ENCODE data around the gene LIN54.
A peak's percentile ranks its signal among the peaks of the same experiment; 100 is the strongest.
"Not testable (repeated sequence)": the region's sequence is repeated elsewhere in the genome, so short reads cannot be mapped to it uniquely, and the experiment has no call there.

LIN54 gene

DNA sequence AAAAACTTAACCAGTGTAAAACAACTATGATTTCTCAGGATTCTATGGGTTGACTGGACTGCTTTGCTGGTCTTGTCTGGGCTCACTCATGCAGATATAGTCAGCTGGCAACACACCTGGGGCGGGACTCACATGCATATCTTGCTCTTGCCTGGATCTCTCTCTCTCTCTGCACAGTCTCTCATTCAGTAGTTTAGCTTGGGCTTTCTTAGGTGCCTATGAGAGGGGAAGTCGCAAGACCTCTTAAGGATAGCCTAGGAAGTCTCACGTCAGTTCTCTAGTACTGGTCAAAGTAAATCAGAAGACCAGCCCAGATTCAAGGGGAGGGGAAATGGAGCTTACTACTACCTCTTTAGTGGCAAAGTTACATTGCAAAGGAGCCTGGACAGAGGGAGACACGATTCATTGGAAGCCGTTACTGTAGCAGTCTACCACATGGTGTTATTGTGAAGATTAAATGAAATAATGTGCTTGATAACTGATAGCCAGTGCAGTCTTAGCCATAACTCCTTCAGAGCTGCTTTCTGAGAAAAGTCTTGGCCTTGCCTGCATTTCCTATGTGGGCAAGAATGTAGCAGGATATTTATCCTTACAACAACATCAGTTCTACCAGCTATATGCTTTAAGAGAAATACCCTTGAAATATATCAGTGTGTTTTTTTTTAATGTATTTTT lies 26.5 kb upstream of the LIN54 start:
- TF ChIP-seq, protein P1, sequence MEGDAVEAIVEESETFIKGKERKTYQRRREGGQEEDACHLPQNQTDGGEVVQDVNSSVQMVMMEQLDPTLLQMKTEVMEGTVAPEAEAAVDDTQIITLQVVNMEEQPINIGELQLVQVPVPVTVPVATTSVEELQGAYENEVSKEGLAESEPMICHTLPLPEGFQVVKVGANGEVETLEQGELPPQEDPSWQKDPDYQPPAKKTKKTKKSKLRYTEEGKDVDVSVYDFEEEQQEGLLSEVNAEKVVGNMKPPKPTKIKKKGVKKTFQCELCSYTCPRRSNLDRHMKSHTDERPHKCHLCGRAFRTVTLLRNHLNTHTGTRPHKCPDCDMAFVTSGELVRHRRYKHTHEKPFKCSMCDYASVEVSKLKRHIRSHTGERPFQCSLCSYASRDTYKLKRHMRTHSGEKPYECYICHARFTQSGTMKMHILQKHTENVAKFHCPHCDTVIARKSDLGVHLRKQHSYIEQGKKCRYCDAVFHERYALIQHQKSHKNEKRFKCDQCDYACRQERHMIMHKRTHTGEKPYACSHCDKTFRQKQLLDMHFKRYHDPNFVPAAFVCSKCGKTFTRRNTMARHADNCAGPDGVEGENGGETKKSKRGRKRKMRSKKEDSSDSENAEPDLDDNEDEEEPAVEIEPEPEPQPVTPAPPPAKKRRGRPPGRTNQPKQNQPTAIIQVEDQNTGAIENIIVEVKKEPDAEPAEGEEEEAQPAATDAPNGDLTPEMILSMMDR (conservative IDR thresholded peaks at IDR 0.05; ENCODE audit: low read depth, low read length), result no peak
- H3K4me3 ChIP-seq (ENCODE audit: low read length), result no peak overlapping the region
- DNase-seq (ENCODE audit: low read depth), result no peak

DNA sequence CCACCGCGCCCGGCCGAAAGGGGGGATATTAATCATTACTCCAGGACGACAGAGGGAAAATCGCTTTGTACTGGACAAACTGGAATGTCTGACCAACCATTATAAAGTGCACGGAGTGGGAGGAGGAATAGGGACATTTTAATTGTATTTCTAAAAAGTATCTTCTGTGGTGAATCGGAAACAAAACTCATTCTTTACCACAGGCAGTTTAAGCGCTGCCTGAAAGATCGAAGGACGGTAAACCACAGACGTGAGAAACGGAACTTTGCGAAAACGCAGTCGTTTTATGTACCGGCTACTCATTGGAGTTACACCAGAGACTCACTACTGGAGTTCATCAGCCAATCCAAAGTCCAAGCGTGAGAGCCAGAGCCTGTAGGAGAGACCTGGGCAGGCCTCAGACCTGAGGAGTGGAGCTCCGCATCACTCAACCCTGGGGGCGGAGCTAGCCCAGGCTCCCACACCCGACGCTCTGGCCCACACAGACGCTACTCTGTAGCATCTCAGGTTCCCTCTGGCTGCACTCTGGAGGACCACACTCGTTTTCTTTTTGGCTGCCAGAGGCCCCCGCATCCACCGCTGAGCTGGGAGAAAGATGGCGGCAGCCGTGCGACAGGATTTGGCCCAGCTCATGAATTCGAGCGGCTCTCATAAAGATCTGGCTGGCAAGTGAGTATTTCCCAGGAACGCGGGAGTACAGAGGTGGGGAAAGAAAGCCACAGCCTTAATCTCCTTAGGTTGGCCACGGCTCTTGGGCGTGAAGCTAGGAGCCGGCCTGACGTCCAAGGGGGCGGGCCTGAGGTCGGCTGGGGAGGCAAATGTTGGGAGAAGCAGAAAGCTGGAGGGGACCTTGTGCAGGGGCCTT lies 24.2 kb upstream of the LIN54 start, which contains the start of gene COPS4:
TSS of gene COPS4 (plus strand) at position 554 of the 865 bp plus-strand sequence. CDS start at position 596, 42 bp downstream.
- TF ChIP-seq, protein P1 (conservative IDR thresholded peaks at IDR 0.05; ENCODE audit: low read depth, low read length), result peak; percentile 34
- DNase-seq (ENCODE audit: low read depth), result peak; percentile 100
- H3K4me3 ChIP-seq (ENCODE audit: low read length), result peak within 1 kb of the TSS; percentile 87

DNA sequence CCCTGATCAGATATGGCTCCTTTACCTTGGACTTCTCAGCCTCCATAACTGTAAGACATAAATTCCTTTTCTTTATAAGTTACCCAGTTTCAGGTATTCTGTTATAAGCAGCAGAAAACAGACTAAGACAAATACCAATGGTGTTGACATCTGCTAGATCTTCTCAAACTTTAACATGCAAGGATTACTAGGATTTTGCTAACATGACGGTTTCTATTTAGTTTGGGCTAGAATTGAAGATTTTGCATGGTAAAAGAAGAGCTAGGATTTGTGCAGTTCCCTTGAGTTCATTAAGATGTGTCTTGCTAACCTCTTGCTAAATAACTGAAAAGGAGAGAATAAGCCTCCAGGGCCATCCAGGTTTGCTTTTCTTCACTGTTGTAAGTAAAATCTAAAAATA lies 19.1 kb upstream of the LIN54 start:
- TF ChIP-seq, protein P1 (conservative IDR thresholded peaks at IDR 0.05; ENCODE audit: low read depth, low read length), result no peak
- H3K4me3 ChIP-seq (ENCODE audit: low read length), result no peak overlapping the region
- no peak for DNase-seq (ENCODE audit: low read depth)

DNA sequence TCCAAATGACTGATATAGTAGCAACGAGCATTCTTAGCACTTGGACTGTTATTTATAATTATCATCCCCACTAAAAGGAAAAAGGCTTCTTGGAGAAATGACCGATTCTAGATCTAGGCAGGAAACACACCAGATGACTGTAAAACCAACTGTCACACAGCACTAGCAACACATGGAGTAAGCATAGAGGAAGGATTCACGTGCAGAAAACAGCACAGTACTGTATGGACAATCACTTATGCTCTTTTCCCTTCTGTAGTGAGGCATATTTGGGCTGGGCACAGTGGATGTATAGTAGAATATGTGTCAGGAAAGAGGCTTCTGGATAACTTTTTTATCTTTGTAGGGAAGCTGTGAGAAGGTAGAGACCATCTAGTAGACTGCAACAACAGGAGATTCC lies 18.4 kb upstream of the LIN54 start:
- TF ChIP-seq, protein P1 (conservative IDR thresholded peaks at IDR 0.05; ENCODE audit: low read depth, low read length), result no peak
- no peak for DNase-seq (ENCODE audit: low read depth)
- H3K4me3 ChIP-seq (ENCODE audit: low read length), result no peak overlapping the region

DNA sequence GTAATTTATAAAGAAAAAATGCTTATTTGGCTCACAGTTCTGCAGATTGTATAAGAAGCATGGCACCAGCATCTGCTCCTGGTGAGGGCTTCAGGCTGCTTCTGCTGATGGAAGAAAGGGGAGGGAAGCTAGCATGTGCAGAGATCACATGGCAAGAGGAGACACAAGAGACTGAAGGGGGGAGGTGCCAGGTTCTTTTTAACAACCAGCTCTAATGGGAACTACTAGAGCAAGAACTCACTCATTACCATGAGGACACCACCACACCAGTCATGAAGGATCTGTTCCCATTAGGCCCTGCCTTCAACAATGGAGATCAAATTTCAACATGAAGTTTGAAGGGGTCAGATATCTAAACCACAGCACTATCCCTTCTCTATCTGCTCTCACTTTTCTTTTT lies 14.9 kb upstream of the LIN54 start:
- TF ChIP-seq, protein P1 (conservative IDR thresholded peaks at IDR 0.05; ENCODE audit: low read depth, low read length), result no peak
- H3K4me3 ChIP-seq (ENCODE audit: low read length), result no peak overlapping the region
- DNase-seq (ENCODE audit: low read depth), result no peak

DNA sequence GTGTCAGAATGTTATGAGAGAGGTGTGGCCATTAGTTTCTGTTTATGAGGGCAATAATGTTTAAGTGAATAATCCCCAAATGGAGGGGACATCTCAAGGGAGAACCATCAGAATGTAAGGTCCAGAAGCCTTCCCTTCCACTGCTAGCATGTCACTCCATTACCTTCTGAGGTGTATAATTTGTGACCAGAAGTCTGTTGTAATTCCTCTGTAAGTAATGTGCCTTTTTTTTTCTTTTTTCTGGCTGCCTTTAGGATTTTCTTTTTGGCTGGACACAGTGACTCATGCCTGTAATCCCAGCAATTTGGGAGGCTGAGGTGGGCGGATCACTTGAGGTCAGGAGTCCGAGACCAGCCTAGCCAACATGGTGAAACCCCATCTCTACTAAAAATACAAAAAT lies 13.6 kb upstream of the LIN54 start:
- TF ChIP-seq, protein P1 (conservative IDR thresholded peaks at IDR 0.05; ENCODE audit: low read depth, low read length), result no peak
- H3K4me3 ChIP-seq (ENCODE audit: low read length), result no peak overlapping the region
- DNase-seq (ENCODE audit: low read depth), result no peak

DNA sequence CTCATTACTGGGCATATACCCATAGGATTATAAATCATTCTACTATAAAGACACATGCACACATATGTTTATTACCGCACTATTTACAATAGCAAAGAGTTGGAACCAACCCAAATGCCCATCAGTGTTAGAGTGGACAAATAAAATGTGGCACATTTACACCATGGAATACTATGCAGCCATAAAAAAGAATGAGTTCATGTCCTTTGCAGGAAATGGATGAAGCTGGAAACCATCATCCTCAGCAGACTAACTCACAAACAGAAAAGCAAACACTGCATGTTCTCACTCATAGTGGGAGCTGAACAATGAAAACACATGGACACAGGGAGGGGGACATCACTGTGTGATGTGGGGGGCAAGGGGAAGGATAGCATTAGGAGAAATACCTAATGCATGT lies 13.0 kb upstream of the LIN54 start:
- DNase-seq (ENCODE audit: low read depth); H3K4me3 ChIP-seq (ENCODE audit: low read length): not testable (repeated sequence)

Data from retinal pigment epithelial cell (primary cell).